ENCODE data around the gene BTBD18.

Gene BTBD18

GRCh38 chr11:57752954-57753353, 1.3 kb upstream of the BTBD18 start:
- DNase-seq (ENCODE audit: low read depth): no peak
- no peak overlapping the region for H3K4me3 ChIP-seq (ENCODE audit: low read depth, low read length)
- TF ChIP-seq CTCF (IDR thresholded peaks at IDR 0.05; ENCODE audit: low read depth, low read length, missing control alignments): no peak

- no peak for DNase-seq (ENCODE audit: low read depth)
- no peak overlapping the region for H3K4me3 ChIP-seq (ENCODE audit: low read depth, low read length)
- no peak for TF ChIP-seq CTCF (IDR thresholded peaks at IDR 0.05; ENCODE audit: low read depth, low read length, missing control alignments)
Observed at GRCh38 chr11:57751176-57751575, 443 bp downstream of the BTBD18 start.

GRCh38 chr11:57746920-57747319, 4.7 kb downstream of the BTBD18 start:
- no peak for TF ChIP-seq CTCF (IDR thresholded peaks at IDR 0.05; ENCODE audit: low read depth, low read length, missing control alignments)
- H3K4me3 ChIP-seq (ENCODE audit: low read depth, low read length): no peak overlapping the region
- DNase-seq (ENCODE audit: low read depth): no peak

GRCh38 chr11:57745206-57745605, 6.4 kb downstream of the BTBD18 start:
- no peak overlapping the region for H3K4me3 ChIP-seq (ENCODE audit: low read depth, low read length)
- TF ChIP-seq CTCF (IDR thresholded peaks at IDR 0.05; ENCODE audit: low read depth, low read length, missing control alignments): no peak
- DNase-seq (ENCODE audit: low read depth): no peak

GRCh38 chr11:57744357-57744756, 7.3 kb downstream of the BTBD18 start:
- no peak overlapping the region for H3K4me3 ChIP-seq (ENCODE audit: low read depth, low read length)
- no peak for TF ChIP-seq CTCF (IDR thresholded peaks at IDR 0.05; ENCODE audit: low read depth, low read length, missing control alignments)
- DNase-seq (ENCODE audit: low read depth): no peak

GRCh38 chr11:57742087-57742452, 9.5 kb downstream of the BTBD18 start:
- TF ChIP-seq CTCF (IDR thresholded peaks at IDR 0.05; ENCODE audit: low read depth, low read length, missing control alignments): no peak
- peak overlapping the region; percentile 77 for H3K4me3 ChIP-seq (ENCODE audit: low read depth, low read length)
- no peak for DNase-seq (ENCODE audit: low read depth)

- DNase-seq (ENCODE audit: low read depth): peak; percentile 96
- H3K4me3 ChIP-seq (ENCODE audit: low read depth, low read length): peak within 1 kb of the TSS; percentile 77
- TF ChIP-seq CTCF (IDR thresholded peaks at IDR 0.05; ENCODE audit: low read depth, low read length, missing control alignments): no peak
Observed at GRCh38 chr11:57741132-57742086, 10.2 kb downstream of the BTBD18 start, which contains the start of gene SELENOH. Gene SELENOH (plus strand): TSS chr11:57741491. CDS start chr11:57741596, 105 bp downstream.
